ENCODE data around the gene FBLN1.

The FBLN1 gene

DNA sequence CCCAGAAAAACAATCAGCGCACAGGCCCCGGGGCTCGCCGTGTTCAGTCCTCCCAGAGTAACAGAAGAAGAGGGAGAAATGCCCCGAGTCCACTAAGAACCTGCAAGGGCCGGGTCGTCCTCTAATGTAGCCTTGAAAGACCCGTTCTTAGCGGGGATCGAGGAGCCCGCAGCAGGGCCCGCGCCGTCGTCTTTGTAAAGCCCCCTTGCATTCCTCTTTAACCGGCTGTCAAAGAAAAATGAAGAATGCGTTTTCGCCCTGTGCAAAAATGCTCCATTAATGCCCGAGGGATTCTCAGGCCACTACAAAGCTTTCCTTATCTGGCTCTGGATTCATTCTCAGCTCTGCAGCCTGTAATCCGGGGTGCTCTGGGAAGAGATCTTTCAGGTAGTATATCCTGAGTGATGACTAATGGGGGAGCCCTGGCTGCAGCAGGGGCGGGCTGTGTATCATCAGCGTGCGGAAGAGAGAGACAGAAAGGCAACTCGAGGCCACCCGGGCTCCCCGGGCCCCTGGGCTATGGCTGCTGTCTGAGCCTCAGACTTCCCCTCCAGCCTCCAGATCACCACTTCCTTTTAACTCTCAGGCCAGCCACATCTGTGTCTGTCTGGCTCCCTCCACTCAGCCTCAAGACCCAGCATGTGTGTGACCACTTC is 78.2 kb downstream of the FBLN1 start:
- H3K9me2 ChIP-seq (replicated peaks; ENCODE audit: insufficient read depth, low read length), result no peaks in the 10 kb centered on the region
- H3K27me3 ChIP-seq (ENCODE audit: low read length), result no peaks in the 10 kb centered on the region
- TF ChIP-seq, protein P1, sequence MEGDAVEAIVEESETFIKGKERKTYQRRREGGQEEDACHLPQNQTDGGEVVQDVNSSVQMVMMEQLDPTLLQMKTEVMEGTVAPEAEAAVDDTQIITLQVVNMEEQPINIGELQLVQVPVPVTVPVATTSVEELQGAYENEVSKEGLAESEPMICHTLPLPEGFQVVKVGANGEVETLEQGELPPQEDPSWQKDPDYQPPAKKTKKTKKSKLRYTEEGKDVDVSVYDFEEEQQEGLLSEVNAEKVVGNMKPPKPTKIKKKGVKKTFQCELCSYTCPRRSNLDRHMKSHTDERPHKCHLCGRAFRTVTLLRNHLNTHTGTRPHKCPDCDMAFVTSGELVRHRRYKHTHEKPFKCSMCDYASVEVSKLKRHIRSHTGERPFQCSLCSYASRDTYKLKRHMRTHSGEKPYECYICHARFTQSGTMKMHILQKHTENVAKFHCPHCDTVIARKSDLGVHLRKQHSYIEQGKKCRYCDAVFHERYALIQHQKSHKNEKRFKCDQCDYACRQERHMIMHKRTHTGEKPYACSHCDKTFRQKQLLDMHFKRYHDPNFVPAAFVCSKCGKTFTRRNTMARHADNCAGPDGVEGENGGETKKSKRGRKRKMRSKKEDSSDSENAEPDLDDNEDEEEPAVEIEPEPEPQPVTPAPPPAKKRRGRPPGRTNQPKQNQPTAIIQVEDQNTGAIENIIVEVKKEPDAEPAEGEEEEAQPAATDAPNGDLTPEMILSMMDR (IDR thresholded peaks at IDR 0.05; ENCODE audit: insufficient read depth, low read length, poor library complexity, severe bottlenecking), result no peak
- no peak for TF ChIP-seq EZH2phosphoT487 (conservative IDR thresholded peaks at IDR 0.05; ENCODE audit: low read length)
- H3K79me2 ChIP-seq (ENCODE audit: insufficient read depth, low read length), result no peaks in the 10 kb centered on the region
- H4K20me1 ChIP-seq (ENCODE audit: low read depth, low read length), result no peaks in the 10 kb centered on the region
- H3K9ac ChIP-seq (ENCODE audit: low read length), result no peak overlapping the region
- no peak overlapping the region for H3K27ac ChIP-seq (ENCODE audit: low read depth, low read length)
- no peaks in the 10 kb centered on the region for H3K9me3 ChIP-seq (ENCODE audit: insufficient read depth, low read length)
- H2AFZ ChIP-seq (ENCODE audit: low read depth, low read length, severe bottlenecking), result no peak overlapping the region
- no peak overlapping the region for H3K4me3 ChIP-seq (ENCODE audit: insufficient read depth, low read length, poor library complexity, severe bottlenecking)
- H3K4me2 ChIP-seq (ENCODE audit: low read depth, low read length, poor library complexity, severe bottlenecking), result no peak overlapping the region
- no peaks in the 10 kb centered on the region for H3K36me3 ChIP-seq (ENCODE audit: low read length)
- H3F3A ChIP-seq (ENCODE audit: insufficient read depth), result no peaks in the 10 kb centered on the region

DNA sequence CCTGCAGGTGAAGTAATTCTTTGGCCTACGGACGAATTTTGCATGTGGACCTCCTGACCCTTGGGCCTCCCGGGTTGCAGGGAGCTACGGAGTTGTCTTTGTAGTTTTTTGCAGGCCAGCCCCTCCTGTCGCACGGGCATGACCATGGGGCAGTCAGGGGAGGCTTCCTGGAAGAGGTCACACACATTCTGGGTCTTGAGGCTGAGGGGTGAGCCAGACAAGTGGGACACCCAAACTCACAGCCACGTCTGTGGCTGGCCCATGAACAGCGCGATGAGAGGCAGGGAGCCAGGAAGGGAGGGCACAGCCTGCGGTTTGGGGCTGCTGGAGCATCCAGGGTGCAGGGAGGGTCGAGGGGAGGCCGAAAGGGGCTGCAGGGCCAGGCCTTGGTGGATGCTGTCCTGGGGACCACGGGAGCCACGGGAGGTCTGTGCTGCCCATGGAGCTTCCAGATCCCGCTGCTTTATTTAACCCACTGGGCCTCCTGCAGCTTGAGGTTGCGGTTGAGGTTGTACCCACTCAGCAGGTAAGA is 78.9 kb downstream of the FBLN1 start:
- Histone ChIP-seq H3F3A (ENCODE audit: insufficient read depth) (no peaks in the 10 kb centered on the region), H3K9me2 (replicated peaks; ENCODE audit: insufficient read depth, low read length) (no peaks in the 10 kb centered on the region), H3K36me3 (ENCODE audit: low read length) (no peaks in the 10 kb centered on the region), H3K79me2 (ENCODE audit: insufficient read depth, low read length) (no peaks in the 10 kb centered on the region), H4K20me1 (ENCODE audit: low read depth, low read length) (no peaks in the 10 kb centered on the region), H2AFZ (ENCODE audit: low read depth, low read length, severe bottlenecking) (no peak overlapping the region), H3K27ac (ENCODE audit: low read depth, low read length) (no peak overlapping the region), H3K9me3 (ENCODE audit: insufficient read depth, low read length) (no peaks in the 10 kb centered on the region), H3K27me3 (ENCODE audit: low read length) (no peaks in the 10 kb centered on the region), H3K4me2 (ENCODE audit: low read depth, low read length, poor library complexity, severe bottlenecking) (no peak overlapping the region), H3K9ac (ENCODE audit: low read length) (no peak overlapping the region), H3K4me3 (ENCODE audit: insufficient read depth, low read length, poor library complexity, severe bottlenecking) (no peak overlapping the region)
- no peak for TF ChIP-seq EZH2phosphoT487 (conservative IDR thresholded peaks at IDR 0.05; ENCODE audit: low read length)
- TF ChIP-seq, protein P1 (IDR thresholded peaks at IDR 0.05; ENCODE audit: insufficient read depth, low read length, poor library complexity, severe bottlenecking), result no peak

DNA sequence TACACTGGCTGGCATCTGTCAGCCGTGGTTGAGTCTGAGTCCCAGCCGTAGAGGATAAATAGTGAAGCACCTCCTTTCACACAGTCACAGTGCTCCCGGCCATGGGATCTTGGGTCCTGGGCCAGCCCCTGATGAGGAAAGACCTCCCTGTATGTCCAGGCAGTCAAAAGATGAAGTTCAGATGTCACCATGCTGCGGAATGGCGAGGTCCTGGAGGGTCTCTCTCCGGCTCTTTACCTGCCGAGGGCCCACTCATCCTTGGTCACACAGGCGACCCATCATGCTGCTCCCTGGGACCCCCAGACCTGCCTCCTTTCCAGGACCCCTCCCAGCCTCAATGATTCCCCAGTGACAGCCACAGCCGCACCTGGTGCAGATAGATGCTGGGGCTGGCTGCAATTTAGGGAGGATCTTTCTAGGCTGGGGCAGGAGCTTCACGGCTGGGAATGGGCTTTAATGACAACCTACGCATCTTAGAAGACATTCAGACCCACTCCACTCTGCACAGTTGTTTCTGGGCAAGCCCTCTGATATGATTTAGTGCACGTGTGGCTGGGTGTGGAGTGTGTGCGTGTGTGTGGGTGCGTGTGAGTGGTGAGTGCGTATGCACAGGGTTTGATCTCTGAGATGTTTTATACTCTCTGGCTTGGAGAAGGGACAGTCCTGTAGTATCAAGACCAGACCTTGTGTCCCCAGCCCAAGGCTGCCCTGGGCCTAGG is 79.7 kb downstream of the FBLN1 start:
- no peaks in the 10 kb centered on the region for H4K20me1 ChIP-seq (ENCODE audit: low read depth, low read length)
- no peaks in the 10 kb centered on the region for H3K27me3 ChIP-seq (ENCODE audit: low read length)

More for the DNA sequence above, 79.7 kb downstream of the FBLN1 start:
- no peak overlapping the region for H2AFZ ChIP-seq (ENCODE audit: low read depth, low read length, severe bottlenecking)
- H3K4me3 ChIP-seq (ENCODE audit: insufficient read depth, low read length, poor library complexity, severe bottlenecking), result no peak overlapping the region
- no peak for TF ChIP-seq EZH2phosphoT487 (conservative IDR thresholded peaks at IDR 0.05; ENCODE audit: low read length)
- TF ChIP-seq, protein P1 (IDR thresholded peaks at IDR 0.05; ENCODE audit: insufficient read depth, low read length, poor library complexity, severe bottlenecking), result no peak
- H3K9me2 ChIP-seq (replicated peaks; ENCODE audit: insufficient read depth, low read length), result no peaks in the 10 kb centered on the region
- H3K4me2 ChIP-seq (ENCODE audit: low read depth, low read length, poor library complexity, severe bottlenecking), result no peak overlapping the region
- H3K9ac ChIP-seq (ENCODE audit: low read length), result no peak overlapping the region
- no peaks in the 10 kb centered on the region for H3K9me3 ChIP-seq (ENCODE audit: insufficient read depth, low read length)
- H3F3A ChIP-seq (ENCODE audit: insufficient read depth), result no peaks in the 10 kb centered on the region
- no peaks in the 10 kb centered on the region for H3K79me2 ChIP-seq (ENCODE audit: insufficient read depth, low read length)
- no peak overlapping the region for H3K27ac ChIP-seq (ENCODE audit: low read depth, low read length)
- H3K36me3 ChIP-seq (ENCODE audit: low read length), result no peaks in the 10 kb centered on the region
